K562 (cell line): ENCODE data around the gene CCDC117. TPM values are rescaled to one million over a fixed set of nuclear protein-coding genes. Genes with fewer than 3 reads are reported as not detected.

Experiments
- BCLAF1 ChIP-seq, 2 experiments: fragments of 450-650 bp in 1 of 2; IDR thresholded peaks; 2 replicates each; pipeline ENCODE4 v1.6.1; 2011 to 2017; ENCODE audit warnings: low read depth in 2 of 2, antibody characterized with exemption in 1 of 2, borderline replicate concordance in 1 of 2, low read length in 1 of 2, mild to moderate bottlenecking in 1 of 2, mixed read lengths in 1 of 2; ENCODE audit not compliant: control insufficient read depth in 1 of 2
- CBFB ChIP-seq: sonication (generic); formaldehyde crosslinking; IDR thresholded peaks from 2 replicates; pipeline ENCODE4 v1.4.0; 2020; ENCODE audit warnings: mild to moderate bottlenecking, missing genetic modification reagents
- CREB3 ChIP-seq: fragments of 450-650 bp; conservative IDR thresholded peaks from 2 replicates; pipeline ENCODE4 v1.6.1; 2016; ENCODE audit warnings: missing genetic modification characterization, low read depth, mild to moderate bottlenecking, missing compliant biosample characterization, moderate library complexity
- FOXJ3 ChIP-seq: sonication (generic); formaldehyde crosslinking; IDR thresholded peaks from 2 replicates; pipeline ENCODE4 v1.4.0; 2020; ENCODE audit warnings: mild to moderate bottlenecking, missing genetic modification reagents
- GTF3C2 ChIP-seq: IDR thresholded peaks from 3 replicates; pipeline ENCODE4 v1.6.1; 2011; ENCODE audit warnings: borderline replicate concordance, mild to moderate bottlenecking, moderate library complexity; ENCODE audit not compliant: insufficient read length; ENCODE audit errors: extremely low read depth
- HIVEP1 ChIP-seq: fragments of 250-450 bp; sonication (Bioruptor Pico); IDR thresholded peaks from 2 replicates; pipeline ENCODE4 v1.4.0; 2020; ENCODE audit warnings: mild to moderate bottlenecking
- ILK ChIP-seq: fragments of 450-650 bp; IDR thresholded peaks from 2 replicates; pipeline ENCODE4 v1.6.1; 2016; ENCODE audit warnings: missing genetic modification characterization, low read depth, mild to moderate bottlenecking, missing compliant biosample characterization, moderate library complexity, borderline replicate concordance
- LEF1 ChIP-seq: fragments of 450-650 bp; IDR thresholded peaks from 2 replicates; pipeline ENCODE4 v1.6.1; 2016; ENCODE audit warnings: mild to moderate bottlenecking
- MEF2A ChIP-seq: IDR thresholded peaks from 2 replicates; pipeline ENCODE4 v1.6.1; 2011; ENCODE audit warnings: low read depth, mild to moderate bottlenecking, low read length, moderate library complexity; ENCODE audit not compliant: control insufficient read depth
- MTA1 ChIP-seq: fragments of 450-650 bp; IDR thresholded peaks from 2 replicates; pipeline ENCODE4 v1.6.1; 2017; ENCODE audit warnings: borderline replicate concordance
- MYNN ChIP-seq, 2 experiments: sonication (generic); formaldehyde crosslinking in 1 of 2; IDR thresholded peaks; 2 replicates each; pipeline versions ENCODE4 v1.5.0 to v1.6.1; 2016 to 2020; ENCODE audit warnings: antibody characterized with exemption in 1 of 2, missing genetic modification reagents in 1 of 2
- NFXL1 ChIP-seq: fragments of 450-650 bp; formaldehyde crosslinking; IDR thresholded peaks from 2 replicates; pipeline ENCODE4 v1.4.0; 2021; ENCODE audit warnings: mild to moderate bottlenecking
- NONO ChIP-seq, 2 experiments: fragments of 200-400 bp in 1 of 2; fragments of 450-650 bp in 1 of 2; formaldehyde crosslinking in 1 of 2; IDR thresholded peaks; 2 replicates each; pipeline ENCODE4 v1.6.1; 2017; ENCODE audit warnings: low read depth in 2 of 2, mild to moderate bottlenecking in 2 of 2, moderate library complexity in 2 of 2, low read length in 1 of 2
- RFX1 ChIP-seq: fragments of 450-650 bp; IDR thresholded peaks from 2 replicates; pipeline ENCODE4 v1.6.1; 2016; ENCODE audit warnings: mild to moderate bottlenecking, moderate library complexity
- RNF2 ChIP-seq: sonication (generic); IDR thresholded peaks from 2 replicates; pipeline ENCODE4 v1.6.1; 2016
- ZBTB9 ChIP-seq: fragments of 450-650 bp; formaldehyde crosslinking; IDR thresholded peaks from 2 replicates; pipeline ENCODE4 v1.4.0; 2020; ENCODE audit warnings: mild to moderate bottlenecking, moderate library complexity
- ZNF217 ChIP-seq: sonication (generic); formaldehyde crosslinking; IDR thresholded peaks from 2 replicates; pipeline ENCODE4 v1.8.0; 2022; ENCODE audit warnings: mild to moderate bottlenecking, missing genetic modification reagents
- ZNF507 ChIP-seq: conservative IDR thresholded peaks from 2 replicates; pipeline ENCODE4 v1.6.1; 2017; ENCODE audit warnings: missing genetic modification characterization, missing compliant biosample characterization
- polyA plus RNA-seq, 8 experiments: library from polyadenylated mRNA; depleted of rRNA in 4 of 8; stranded (reverse) in 5 of 8; unstranded in 3 of 8; fragments of >200 nt; fragmentation: Nextera tagmentation in 2 of 8; fragmentation: Illumina TruSeq in 1 of 8; extraction: Ambion mirVana in 2 of 8; extraction: Trizol in 1 of 8; gene quantifications; 2 replicates each; pipeline versions ENCODE4 v1.2.1 to v1.2.3, GENCODE V29; 2011 to 2014; ENCODE audit warnings: inconsistent platforms in 1 of 8, missing spikeins in 1 of 8
- total RNA-seq, 7 experiments: library from RNA; depleted of rRNA in 6 of 7; stranded (reverse); fragments of >200 nt in 6 of 7; fragmentation: Illumina TruSeq in 2 of 7; extraction: Trizol in 2 of 7; gene quantifications; 2 replicates each; pipeline versions ENCODE4 v1.2.1 to v1.2.3, GENCODE V29; 2011 to 2021; ENCODE audit warnings: low replicate concordance in 1 of 7

Gene CCDC117
- total and polyA plus RNA-seq, 9 of the 15 experiments (the other 6 are each of a cell fraction or from before 2014, with no cell fraction given): 5.7 to 23.3 (median 15.8) TPM

- TF ChIP-seq RFX1: no peak; the same call in 1 of the 2 replicates
- TF ChIP-seq LEF1: no peak
- TF ChIP-seq ZNF217: no peak
- TF ChIP-seq BCLAF1 (IDR thresholded peaks at IDR 0.05; ENCODE audit: borderline replicate concordance in 1 of 2, control insufficient read depth in 1 of 2, low read depth in 2 of 2, low read length in 1 of 2): no peak
- no peak for TF ChIP-seq NFXL1 (CRISPR knock-in tag)
- no peak for TF ChIP-seq GTF3C2
- TF ChIP-seq HIVEP1 (CRISPR knock-in tag): no peak
- no peak for TF ChIP-seq ZNF507 (tag)
- TF ChIP-seq CBFB (CRISPR knock-in tag): no peak
- TF ChIP-seq FOXJ3 (CRISPR knock-in tag): no peak
- no peak for TF ChIP-seq MEF2A
- TF ChIP-seq RNF2: 0 out of 2 replicates have a peak, but pooled peaks have one; percentile 33
- TF ChIP-seq MYNN (IDR thresholded peaks at IDR 0.05): no peak
- TF ChIP-seq MYNN (CRISPR knock-in tag; IDR thresholded peaks at IDR 0.05): no peak
- no peak for TF ChIP-seq MTA1
- no peak for TF ChIP-seq ILK
- no peak for TF ChIP-seq CREB3
- peak in 1 of 2 experiments; percentile 85; a peak in 3 of 4 replicates for TF ChIP-seq NONO (IDR thresholded peaks at IDR 0.05; ENCODE audit: low read depth in 2 of 2, low read length in 1 of 2)
- TF ChIP-seq ZBTB9: no peak
These were observed 28.0 kb downstream of the CCDC117 start, which contains the start of gene XBP1 (continued) for GRCh38 chr22:28800308-28801041.
